MM.1S (cell line): ENCODE measurements around the gene ACOT2.
"Not testable (repeated sequence)": the region's sequence is repeated elsewhere in the genome, so short reads cannot be mapped to it uniquely, and the experiment has no call there.

Experiments
- DNase-seq: peaks from one replicate; pipeline ENCODE4 v3.0.0-alpha.2; 2015
- H2AFZ ChIP-seq: fragments of 300-600 bp; sonication (generic); 2 replicates; pipeline ENCODE4 v1.6.0; 2016; ENCODE audit warnings: antibody characterized with exemption, low read length
- H3F3A ChIP-seq: fragments of 300-600 bp; sonication (generic); 2 replicates; pipeline ENCODE4 v1.6.1; 2016; ENCODE audit warnings: mild to moderate bottlenecking, antibody characterized with exemption, low read length, moderate library complexity, mixed read lengths; ENCODE audit not compliant: insufficient read depth
- H3K27ac ChIP-seq: fragments of 300-600 bp; sonication (generic); 2 replicates; pipeline ENCODE4 v1.5.1; 2016; ENCODE audit warnings: mild to moderate bottlenecking, low read length
- H3K27me3 ChIP-seq: fragments of 300-600 bp; sonication (generic); replicated peaks from 2 replicates; pipeline ENCODE4 v1.6.0; 2016; ENCODE audit warnings: low read length; ENCODE audit not compliant: insufficient read depth
- H3K36me3 ChIP-seq: fragments of 300-600 bp; sonication (generic); replicated peaks from 2 replicates; pipeline ENCODE4 v1.6.1; 2016; ENCODE audit warnings: mild to moderate bottlenecking, low read length, mixed read lengths; ENCODE audit not compliant: insufficient read depth
- H3K4me1 ChIP-seq: fragments of 300-600 bp; sonication (generic); 2 replicates; pipeline ENCODE4 v1.6.1; 2016; ENCODE audit warnings: low read length, mixed read lengths
- H3K4me2 ChIP-seq: fragments of 300-600 bp; sonication (generic); 2 replicates; pipeline ENCODE4 v1.6.0; 2016; ENCODE audit warnings: low read depth, low read length
- H3K4me3 ChIP-seq: fragments of 300-600 bp; sonication (generic); 2 replicates; pipeline ENCODE4 v1.5.1; 2016; ENCODE audit warnings: low read length, mixed read lengths
- H3K79me2 ChIP-seq: fragments of 300-600 bp; sonication (generic); 2 replicates; pipeline ENCODE4 v1.6.1; 2016; ENCODE audit warnings: mixed run types, low read length, mixed read lengths
- H3K9ac ChIP-seq: fragments of 300-600 bp; sonication (generic); 2 replicates; pipeline ENCODE4 v1.6.1; 2016; ENCODE audit warnings: low read length, mixed read lengths
- H3K9me2 ChIP-seq: fragments of 300-600 bp; sonication (generic); replicated peaks from 2 replicates; pipeline ENCODE4 v1.6.1; 2016; ENCODE audit warnings: mild to moderate bottlenecking, low read length, mixed read lengths; ENCODE audit not compliant: insufficient read depth
- H3K9me3 ChIP-seq: fragments of 300-600 bp; sonication (generic); replicated peaks from 2 replicates; pipeline ENCODE4 v1.6.1; 2016; ENCODE audit warnings: mild to moderate bottlenecking, low read length, mixed read lengths; ENCODE audit not compliant: insufficient read depth
- H4K20me1 ChIP-seq: fragments of 300-600 bp; sonication (generic); 2 replicates; pipeline ENCODE4 v1.6.1; 2016; ENCODE audit warnings: mild to moderate bottlenecking, low read length, moderate library complexity, mixed read lengths; ENCODE audit not compliant: insufficient read depth
- EZH2 ChIP-seq: fragments of 300-600 bp; sonication (generic); optimal IDR thresholded peaks from 2 replicates; pipeline ENCODE3; 2017; ENCODE audit warnings: low read depth, mild to moderate bottlenecking, antibody characterized with exemption, low read length, mixed read lengths
- EZH2phosphoT487 ChIP-seq: fragments of 300-600 bp; sonication (generic); IDR thresholded peaks from 2 replicates; pipeline ENCODE4 v1.6.1; 2018; ENCODE audit warnings: antibody characterized with exemption, low read length
- TF ChIP-seq, protein P1 (sequence below): fragments of 300-600 bp; sonication (generic); IDR thresholded peaks from 2 replicates; pipeline ENCODE4 v1.5.1; 2016; ENCODE audit warnings: antibody characterized with exemption, low read length, mixed read lengths

The ACOT2 gene

DNA sequence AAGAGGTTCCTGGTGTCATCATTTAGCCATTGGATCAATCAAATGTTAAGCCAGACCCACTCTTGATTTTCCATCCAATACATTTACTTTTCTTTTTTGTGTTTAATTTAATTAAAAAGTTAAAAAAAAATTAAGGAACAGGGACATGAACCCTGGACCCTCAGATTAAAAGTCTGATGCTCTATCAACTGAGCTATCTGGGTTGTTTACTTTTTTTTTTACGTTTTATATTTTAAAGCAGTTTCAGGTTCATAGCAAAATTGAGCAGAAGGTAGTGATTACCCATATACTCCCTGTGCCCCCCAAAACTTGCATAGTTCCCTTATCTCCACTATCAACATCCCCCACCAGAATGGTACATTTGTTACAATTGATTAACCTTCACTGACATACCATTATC is 19.7 kb downstream of the ACOT2 start:
- no peaks in the 10 kb centered on the region for H4K20me1 ChIP-seq
- no peaks in the 10 kb centered on the region for H3K9me3 ChIP-seq
- no peaks in the 10 kb centered on the region for H3K9me2 ChIP-seq
- no peak overlapping the region for H2AFZ ChIP-seq
- no peaks in the 10 kb centered on the region for H3F3A ChIP-seq
- TF ChIP-seq, protein P1, sequence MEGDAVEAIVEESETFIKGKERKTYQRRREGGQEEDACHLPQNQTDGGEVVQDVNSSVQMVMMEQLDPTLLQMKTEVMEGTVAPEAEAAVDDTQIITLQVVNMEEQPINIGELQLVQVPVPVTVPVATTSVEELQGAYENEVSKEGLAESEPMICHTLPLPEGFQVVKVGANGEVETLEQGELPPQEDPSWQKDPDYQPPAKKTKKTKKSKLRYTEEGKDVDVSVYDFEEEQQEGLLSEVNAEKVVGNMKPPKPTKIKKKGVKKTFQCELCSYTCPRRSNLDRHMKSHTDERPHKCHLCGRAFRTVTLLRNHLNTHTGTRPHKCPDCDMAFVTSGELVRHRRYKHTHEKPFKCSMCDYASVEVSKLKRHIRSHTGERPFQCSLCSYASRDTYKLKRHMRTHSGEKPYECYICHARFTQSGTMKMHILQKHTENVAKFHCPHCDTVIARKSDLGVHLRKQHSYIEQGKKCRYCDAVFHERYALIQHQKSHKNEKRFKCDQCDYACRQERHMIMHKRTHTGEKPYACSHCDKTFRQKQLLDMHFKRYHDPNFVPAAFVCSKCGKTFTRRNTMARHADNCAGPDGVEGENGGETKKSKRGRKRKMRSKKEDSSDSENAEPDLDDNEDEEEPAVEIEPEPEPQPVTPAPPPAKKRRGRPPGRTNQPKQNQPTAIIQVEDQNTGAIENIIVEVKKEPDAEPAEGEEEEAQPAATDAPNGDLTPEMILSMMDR = no peak
- no peak for TF ChIP-seq EZH2
- no peak for TF ChIP-seq EZH2phosphoT487
- DNase-seq = no peak
- no peaks in the 10 kb centered on the region for H3K4me1 ChIP-seq
- H3K27me3 ChIP-seq = no peaks in the 10 kb centered on the region
- H3K36me3 ChIP-seq = no peaks in the 10 kb centered on the region
- H3K4me3 ChIP-seq = no peak overlapping the region
- H3K9ac ChIP-seq = no peak overlapping the region
- H3K79me2 ChIP-seq = no peaks in the 10 kb centered on the region
- no peak overlapping the region for H3K27ac ChIP-seq
- no peak overlapping the region for H3K4me2 ChIP-seq

DNA sequence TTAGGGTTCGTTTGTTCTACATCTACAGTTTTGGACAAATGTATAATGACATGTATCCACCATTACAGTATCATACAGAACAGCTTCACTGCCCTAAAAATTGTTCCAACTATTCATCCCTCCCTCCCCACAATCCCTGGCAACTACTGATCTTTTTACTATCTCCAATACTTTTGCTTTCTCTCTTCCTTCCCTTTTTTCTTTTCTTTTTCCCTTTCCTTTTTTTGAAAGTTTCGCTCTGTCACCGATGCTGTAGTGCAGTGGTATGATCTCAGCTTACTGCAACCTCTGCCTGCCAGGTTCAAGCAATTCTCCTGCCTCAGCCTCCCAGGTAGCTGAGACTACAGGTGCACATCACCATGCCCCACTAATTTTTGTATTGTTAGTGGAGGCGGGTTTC is 20.1 kb downstream of the ACOT2 start:
- Histone ChIP-seq H2AFZ (no peak overlapping the region), H3K4me2 (no peak overlapping the region), H3F3A (no peaks in the 10 kb centered on the region), H3K27ac (no peak overlapping the region), H3K79me2 (no peaks in the 10 kb centered on the region), H4K20me1 (no peaks in the 10 kb centered on the region), H3K9me3 (no peaks in the 10 kb centered on the region), H3K4me3 (no peak overlapping the region), H3K4me1 (no peaks in the 10 kb centered on the region), H3K36me3 (no peaks in the 10 kb centered on the region), H3K27me3 (no peaks in the 10 kb centered on the region), H3K9me2 (no peaks in the 10 kb centered on the region), H3K9ac (no peak overlapping the region)
- no peak for DNase-seq
- TF ChIP-seq, protein P1 = no peak
- TF ChIP-seq EZH2 (no peak), EZH2phosphoT487 (no peak)

DNA sequence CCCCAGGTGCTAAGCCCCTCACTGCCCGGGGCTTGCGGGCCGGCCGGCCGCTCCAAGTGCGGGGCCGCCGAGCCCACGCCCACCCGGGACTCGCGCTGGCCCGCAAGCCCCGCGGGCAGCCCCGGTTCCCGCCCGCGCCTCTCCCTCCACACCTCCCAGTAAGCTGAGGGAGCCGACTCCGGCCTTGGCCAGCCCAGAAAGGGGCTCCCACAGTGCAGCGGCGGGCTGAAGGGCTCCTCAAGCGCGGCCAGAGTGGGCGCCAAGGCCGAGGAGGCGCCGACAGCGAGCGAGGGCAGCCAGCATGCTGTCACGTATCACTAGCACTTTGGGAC is 21.6 kb downstream of the ACOT2 start:
- H3K9me2 ChIP-seq, H4K20me1 ChIP-seq, H3K4me3 ChIP-seq, H3K27ac ChIP-seq, DNase-seq, H3K4me1 ChIP-seq, H3K79me2 ChIP-seq, H3K9ac ChIP-seq, H3K9me3 ChIP-seq, H3K27me3 ChIP-seq, H3K36me3 ChIP-seq, H3K4me2 ChIP-seq, H2AFZ ChIP-seq, H3F3A ChIP-seq: not testable (repeated sequence)

DNA sequence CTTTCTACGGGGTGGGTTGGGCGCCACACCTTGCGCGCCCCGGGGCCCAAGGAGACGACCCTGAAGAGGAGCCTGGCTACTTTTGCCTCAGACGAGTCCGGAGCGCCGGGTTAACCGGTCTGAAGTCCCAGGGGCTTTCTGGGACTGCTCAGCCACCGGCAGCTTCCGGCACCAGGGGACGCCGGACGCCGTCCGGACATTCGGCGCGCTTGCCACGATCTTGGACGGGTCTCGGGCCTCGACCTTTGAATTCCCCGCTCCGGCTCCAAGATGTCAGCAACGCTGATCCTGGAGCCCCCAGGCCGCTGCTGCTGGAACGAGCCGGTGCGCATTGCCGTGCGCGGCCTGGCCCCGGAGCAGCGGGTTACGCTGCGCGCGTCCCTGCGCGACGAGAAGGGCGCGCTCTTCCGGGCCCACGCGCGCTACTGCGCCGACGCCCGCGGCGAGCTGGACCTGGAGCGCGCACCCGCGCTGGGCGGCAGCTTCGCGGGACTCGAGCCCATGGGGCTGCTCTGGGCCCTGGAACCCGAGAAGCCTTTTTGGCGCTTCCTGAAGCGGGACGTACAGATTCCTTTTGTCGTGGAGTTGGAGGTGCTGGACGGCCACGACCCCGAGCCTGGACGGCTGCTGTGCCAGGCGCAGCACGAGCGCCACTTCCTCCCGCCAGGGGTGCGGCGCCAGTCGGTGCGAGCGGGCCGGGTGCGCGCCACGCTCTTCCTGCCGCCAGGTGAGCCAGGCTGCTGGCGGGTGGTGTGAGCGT is 22.9 kb downstream of the ACOT2 start, which contains the start of gene ACOT4:
Gene ACOT4 (plus strand): TSS at position 184 of the 760 bp plus-strand sequence. CDS start 87 bp downstream, at position 271.
- Histone ChIP-seq H3K27ac (no peak within 1 kb of the TSS), H3K9ac (no peak within 1 kb of the TSS)
- no peak for DNase-seq

More for the DNA sequence above, 22.9 kb downstream of the ACOT2 start, which contains the start of gene ACOT4:
- Histone ChIP-seq H4K20me1 (no peaks in the 10 kb centered on the region), H3K79me2 (no peaks in the 10 kb centered on the region), H3K4me2 (no peak within 1 kb of the TSS), H3K9me3 (no peaks in the 10 kb centered on the region), H3K4me3 (no peak within 1 kb of the TSS), H3K4me1 (no peaks in the 10 kb centered on the region), H3K27me3 (no peaks in the 10 kb centered on the region), H3F3A (no peaks in the 10 kb centered on the region), H3K9me2 (no peaks in the 10 kb centered on the region), H2AFZ (no peak within 1 kb of the TSS), H3K36me3 (no peaks in the 10 kb centered on the region)
- TF ChIP-seq EZH2phosphoT487 = no peak
- no peak for TF ChIP-seq EZH2
- TF ChIP-seq, protein P1 = no peak
